Right lobe of liver (tissue), 4 donors: Measurements from ENCODE around the gene GALNT10.

Experiments
- POLR2A ChIP-seq: fragments of 450-650 bp; IDR thresholded peaks from one replicate; pipeline ENCODE4 v1.6.1; 2017; ENCODE audit warnings: antibody characterized with exemption, mild to moderate bottlenecking
- TF ChIP-seq, protein P1 (sequence below), 4 donors: fragments of 200-600 bp in 3 of 4; fragments of 450-650 bp in 1 of 4; IDR thresholded peaks; one replicate each; pipeline versions ENCODE4 v1.5.1 to v1.8.0; 2016 to 2022; ENCODE audit warnings: antibody characterized with exemption in 4 of 4, mild to moderate bottlenecking in 2 of 4
- donor health status: DM: no; HTN: no; CAD: no.
- donor health status: DM: no; HTN: no; CAD: no.
- donor health status: DM: no; HTN: yes; CAD: no.

DNA sequence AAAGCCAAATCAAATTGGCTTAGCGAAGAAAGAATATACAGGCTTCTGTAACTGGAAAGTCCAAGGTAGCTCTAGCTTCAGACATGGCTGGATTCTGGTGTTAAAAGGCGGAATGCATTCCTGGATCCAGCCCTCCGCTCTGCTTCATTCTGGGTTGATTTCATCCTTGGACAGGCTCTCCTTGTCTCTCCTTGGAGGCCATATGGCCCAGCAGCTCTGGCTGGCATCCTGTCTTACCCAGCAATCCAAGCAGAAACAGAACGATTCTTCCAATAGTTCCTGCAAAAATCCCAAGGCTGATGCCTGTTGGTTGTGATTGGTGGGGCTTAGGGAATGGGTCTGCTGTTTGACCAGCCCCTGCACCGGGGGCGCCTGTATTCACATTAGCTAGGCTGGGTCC lies 218.3 kb downstream of the GALNT10 start:
- TF ChIP-seq, protein P1, sequence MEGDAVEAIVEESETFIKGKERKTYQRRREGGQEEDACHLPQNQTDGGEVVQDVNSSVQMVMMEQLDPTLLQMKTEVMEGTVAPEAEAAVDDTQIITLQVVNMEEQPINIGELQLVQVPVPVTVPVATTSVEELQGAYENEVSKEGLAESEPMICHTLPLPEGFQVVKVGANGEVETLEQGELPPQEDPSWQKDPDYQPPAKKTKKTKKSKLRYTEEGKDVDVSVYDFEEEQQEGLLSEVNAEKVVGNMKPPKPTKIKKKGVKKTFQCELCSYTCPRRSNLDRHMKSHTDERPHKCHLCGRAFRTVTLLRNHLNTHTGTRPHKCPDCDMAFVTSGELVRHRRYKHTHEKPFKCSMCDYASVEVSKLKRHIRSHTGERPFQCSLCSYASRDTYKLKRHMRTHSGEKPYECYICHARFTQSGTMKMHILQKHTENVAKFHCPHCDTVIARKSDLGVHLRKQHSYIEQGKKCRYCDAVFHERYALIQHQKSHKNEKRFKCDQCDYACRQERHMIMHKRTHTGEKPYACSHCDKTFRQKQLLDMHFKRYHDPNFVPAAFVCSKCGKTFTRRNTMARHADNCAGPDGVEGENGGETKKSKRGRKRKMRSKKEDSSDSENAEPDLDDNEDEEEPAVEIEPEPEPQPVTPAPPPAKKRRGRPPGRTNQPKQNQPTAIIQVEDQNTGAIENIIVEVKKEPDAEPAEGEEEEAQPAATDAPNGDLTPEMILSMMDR (IDR thresholded peaks at IDR 0.05): no peak
- no peak for TF ChIP-seq POLR2A
